ENCODE data around the gene GRPEL2. TPM values are rescaled to one million over a fixed set of nuclear protein-coding genes. Genes with fewer than 3 reads are reported as not detected.
A peak's percentile ranks its signal among the peaks of the same experiment; 100 is the strongest.

GRPEL2 gene
- total and polyA plus RNA-seq, 2 of the 8 experiments (the other 6 are each of a cell fraction or from before 2014, with no cell fraction given): 11.2 to 52.2 TPM

DNA sequence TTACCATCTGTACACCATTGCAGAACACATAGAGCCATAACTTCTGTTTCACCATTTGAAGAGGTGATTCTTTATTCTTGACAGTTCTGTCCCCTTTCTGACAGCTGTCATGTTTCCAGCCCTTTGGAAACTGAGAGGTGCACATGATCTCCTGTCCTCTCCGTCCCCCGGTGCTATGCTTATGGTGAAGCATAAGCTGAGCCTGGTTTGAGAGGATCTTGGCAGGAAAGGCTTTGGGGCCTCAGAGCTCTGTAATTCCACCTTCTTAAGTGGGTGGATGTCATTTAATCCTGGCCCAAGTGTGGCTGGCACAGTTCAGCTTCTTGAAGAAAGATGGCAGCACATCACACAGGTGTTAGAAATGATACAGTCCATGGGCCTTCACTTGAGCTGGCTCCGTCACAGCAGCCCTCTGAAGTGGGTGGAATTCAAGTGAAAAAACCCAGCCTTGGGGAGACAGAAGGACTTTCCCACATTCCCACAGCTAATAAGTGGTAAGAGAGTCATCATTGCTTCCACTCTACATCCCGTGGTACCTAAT is 30.7 kb upstream of the GRPEL2 start:
- no peak overlapping the region for H2AK5ac ChIP-seq (ENCODE audit: low read depth, low read length)
- H3K18ac ChIP-seq (ENCODE audit: extremely low read depth, low read length): no peak overlapping the region
- H3K27ac ChIP-seq (ENCODE audit: low read depth, low read length): no peak overlapping the region
- no peak overlapping the region for H3K4me3 ChIP-seq (ENCODE audit: extremely low read depth in 1 of 4, insufficient read depth in 2 of 4, low read depth in 3 of 4, low read length in 4 of 4)
- no peak overlapping the region for H3K9ac ChIP-seq (replicated peaks in 1 of 4; ENCODE audit: extremely low read depth in 1 of 4, low read depth in 3 of 4, low read length in 3 of 4)
- no peaks in the 10 kb centered on the region for H3K23me2 ChIP-seq (ENCODE audit: low read depth, low read length)
- H3K36me3 ChIP-seq (ENCODE audit: control insufficient read depth in 2 of 4, insufficient read depth in 4 of 4, low read length in 3 of 4): no peaks in the 10 kb centered on the region
- H4K8ac ChIP-seq (ENCODE audit: extremely low read depth, insufficient read depth, low read length): no peak overlapping the region
- no peaks in the 10 kb centered on the region for H3K79me2 ChIP-seq (ENCODE audit: control insufficient read depth in 1 of 2, insufficient read depth in 2 of 2, low read length in 2 of 2)
- H2BK20ac ChIP-seq (ENCODE audit: low read length): no peak overlapping the region
- no peak overlapping the region for H2BK12ac ChIP-seq (ENCODE audit: low read depth, low read length)
- no peak overlapping the region for H4K5ac ChIP-seq (ENCODE audit: insufficient read length, low read depth, low read length)
- no peak overlapping the region for H4K91ac ChIP-seq (replicated peaks; ENCODE audit: insufficient read length, low read length)
- ChIA-PET CTCF (ENCODE audit: partially characterized antibody) (interaction anchor here (0.7 to 3.2 kb wide), 23 partner anchors 9 to 163 kb away, joined by 3 to 32 read pairs (median 5); no protein-coding TSS in a partner anchor), POLR2A (ENCODE audit: partially characterized antibody) (no interaction called here)
- H2BK15ac ChIP-seq (ENCODE audit: low read length): no peak overlapping the region
- 94% methylated on average over 4 of the region's 4 CpGs; no CpG with 5 or more reads in 1 of the 2 experiments for WGBS, 2 experiments (ENCODE audit: extremely low coverage in 1 of 2, insufficient coverage in 1 of 2, insufficient read length in 1 of 2, insufficient replicate concordance in 2 of 2, low coverage in 1 of 2, low lambda C conversion rate in 2 of 2, missing lambda C conversion rate in 1 of 2)
- H2BK120ac ChIP-seq (replicated peaks; ENCODE audit: low read depth, low read length): no peak overlapping the region
- no peak overlapping the region for H2BK5ac ChIP-seq (ENCODE audit: low read depth, low read length)
- H4K20me1 ChIP-seq (replicated peaks in 1 of 2; ENCODE audit: control insufficient read depth in 1 of 2, insufficient read depth in 2 of 2, low read length in 2 of 2): no peaks in the 10 kb centered on the region
- no peak overlapping the region for H3K14ac ChIP-seq (ENCODE audit: insufficient read length)
- H3K56ac ChIP-seq (replicated peaks; ENCODE audit: insufficient read length, low read depth, low read length): no peak overlapping the region
- H3K4ac ChIP-seq (replicated peaks; ENCODE audit: insufficient read length, low read depth, low read length): no peak overlapping the region
- H3K23ac ChIP-seq (ENCODE audit: insufficient read length): no peak overlapping the region
- no peaks in the 10 kb centered on the region for H3K27me3 ChIP-seq (replicated peaks in 1 of 4; ENCODE audit: control insufficient read depth in 3 of 4, extremely low read depth in 1 of 4, insufficient read depth in 3 of 4, low read length in 3 of 4)
- FAIRE-seq: no peak
- H2AFZ ChIP-seq (ENCODE audit: low read length): no peak overlapping the region
- H3K79me1 ChIP-seq (ENCODE audit: low read depth, low read length): no peaks in the 10 kb centered on the region
- H3K4me2 ChIP-seq (ENCODE audit: insufficient read depth in 1 of 2, low read depth in 2 of 2, low read length in 2 of 2): no peak overlapping the region
- no peak for TF ChIP-seq CREB1 (IDR thresholded peaks at IDR 0.05)
- TF ChIP-seq, protein P1, sequence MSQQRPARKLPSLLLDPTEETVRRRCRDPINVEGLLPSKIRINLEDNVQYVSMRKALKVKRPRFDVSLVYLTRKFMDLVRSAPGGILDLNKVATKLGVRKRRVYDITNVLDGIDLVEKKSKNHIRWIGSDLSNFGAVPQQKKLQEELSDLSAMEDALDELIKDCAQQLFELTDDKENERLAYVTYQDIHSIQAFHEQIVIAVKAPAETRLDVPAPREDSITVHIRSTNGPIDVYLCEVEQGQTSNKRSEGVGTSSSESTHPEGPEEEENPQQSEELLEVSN (IDR thresholded peaks at IDR 0.05): no peak
- no peak for TF ChIP-seq MAFK (IDR thresholded peaks at IDR 0.05; ENCODE audit: low read depth, low read length)
- TF ChIP-seq, protein P2, sequence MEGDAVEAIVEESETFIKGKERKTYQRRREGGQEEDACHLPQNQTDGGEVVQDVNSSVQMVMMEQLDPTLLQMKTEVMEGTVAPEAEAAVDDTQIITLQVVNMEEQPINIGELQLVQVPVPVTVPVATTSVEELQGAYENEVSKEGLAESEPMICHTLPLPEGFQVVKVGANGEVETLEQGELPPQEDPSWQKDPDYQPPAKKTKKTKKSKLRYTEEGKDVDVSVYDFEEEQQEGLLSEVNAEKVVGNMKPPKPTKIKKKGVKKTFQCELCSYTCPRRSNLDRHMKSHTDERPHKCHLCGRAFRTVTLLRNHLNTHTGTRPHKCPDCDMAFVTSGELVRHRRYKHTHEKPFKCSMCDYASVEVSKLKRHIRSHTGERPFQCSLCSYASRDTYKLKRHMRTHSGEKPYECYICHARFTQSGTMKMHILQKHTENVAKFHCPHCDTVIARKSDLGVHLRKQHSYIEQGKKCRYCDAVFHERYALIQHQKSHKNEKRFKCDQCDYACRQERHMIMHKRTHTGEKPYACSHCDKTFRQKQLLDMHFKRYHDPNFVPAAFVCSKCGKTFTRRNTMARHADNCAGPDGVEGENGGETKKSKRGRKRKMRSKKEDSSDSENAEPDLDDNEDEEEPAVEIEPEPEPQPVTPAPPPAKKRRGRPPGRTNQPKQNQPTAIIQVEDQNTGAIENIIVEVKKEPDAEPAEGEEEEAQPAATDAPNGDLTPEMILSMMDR (IDR thresholded peaks at IDR 0.05; ENCODE audit: control extremely low read depth in 1 of 3, insufficient read depth in 1 of 3, low read depth in 1 of 3, low read length in 3 of 3): peak in 1 of 3 experiments; percentile 36; a peak in 1 of 4 replicates
- TF ChIP-seq RFX5 (IDR thresholded peaks at IDR 0.05; ENCODE audit: borderline replicate concordance, low read depth, low read length): no peak
- H3K4me1 ChIP-seq (replicated peaks in 1 of 4; ENCODE audit: control insufficient read depth in 3 of 4, insufficient read depth in 4 of 4, low read length in 3 of 4): peaks cover 0 to 6% (median 3%) of the 10 kb centered on the region in 4 experiments; a peak in 4 of 7 replicates
- no peaks in the 10 kb centered on the region for H3K9me3 ChIP-seq (ENCODE audit: insufficient read depth in 2 of 2, low read depth in 1 of 2, low read length in 1 of 2)
- DNase-seq (ENCODE audit: low read depth in 1 of 2, low spot score in 2 of 2): no peak

Measured in H1 (cell line).